HepG2 (cell line): ENCODE results near the gene UBP1. TPM values are rescaled to one million over a fixed set of nuclear protein-coding genes. Genes with fewer than 3 reads are reported as not detected.

ENCODE experiments used
- ARID5B ChIP-seq: IDR thresholded peaks from 2 replicates; pipeline ENCODE4 v1.4.0; 2020; ENCODE audit warnings: mild to moderate bottlenecking, missing genetic modification reagents
- CEBPB ChIP-seq: IDR thresholded peaks from 2 replicates; pipeline ENCODE4 v1.6.1; 2011; ENCODE audit warnings: low read depth, low read length, improper control_type of control experiment, borderline replicate concordance
- EZH2 ChIP-seq: conservative IDR thresholded peaks from 2 replicates; pipeline ENCODE4 v1.6.1; 2012; ENCODE audit warnings: mild to moderate bottlenecking, low read depth, low read length, moderate library complexity
- HIC2 ChIP-seq: sonication (generic); formaldehyde crosslinking; IDR thresholded peaks from 2 replicates; pipeline ENCODE4 v1.9.0; 2022; ENCODE audit warnings: low read depth, missing genetic modification reagents
- MYC ChIP-seq: sonication (generic); formaldehyde crosslinking; IDR thresholded peaks from 2 replicates; pipeline ENCODE4 v1.9.0; 2021; ENCODE audit warnings: missing genetic modification reagents, borderline replicate concordance
- NFE2L2 ChIP-seq: fragments of 150-350 bp; IDR thresholded peaks from 2 replicates; pipeline ENCODE4 v1.6.1; 2014; ENCODE audit warnings: low read length
- NR2F6 ChIP-seq, 2 experiments: IDR thresholded peaks; 2 replicates each; pipeline ENCODE4 v1.6.1; 2016; ENCODE audit warnings: antibody characterized with exemption in 1 of 2, mild to moderate bottlenecking in 1 of 2
- PAXIP1 ChIP-seq: sonication (generic); formaldehyde crosslinking; conservative IDR thresholded peaks from 2 replicates; pipeline ENCODE4 v1.4.0; 2020; ENCODE audit warnings: mild to moderate bottlenecking, missing genetic modification reagents, moderate library complexity
- RBM22 ChIP-seq: fragments of 200-400 bp; formaldehyde crosslinking; optimal IDR thresholded peaks from 2 replicates; pipeline ENCODE3; 2017; ENCODE audit warnings: mild to moderate bottlenecking, low read length, moderate library complexity
- SRY ChIP-seq: sonication (generic); formaldehyde crosslinking; IDR thresholded peaks from 2 replicates; pipeline ENCODE4 v1.8.0; 2022; ENCODE audit warnings: mild to moderate bottlenecking, missing genetic modification reagents
- ZNF609 ChIP-seq: sonication (generic); formaldehyde crosslinking; IDR thresholded peaks from 2 replicates; pipeline ENCODE4 v1.4.0; 2020; ENCODE audit warnings: mild to moderate bottlenecking, missing genetic modification reagents, borderline replicate concordance
- ZNF766 ChIP-seq: sonication (generic); formaldehyde crosslinking; IDR thresholded peaks from 2 replicates; pipeline ENCODE4 v1.5.0; 2020; ENCODE audit warnings: missing genetic modification reagents, borderline replicate concordance
- ZNF839 ChIP-seq: sonication (generic); formaldehyde crosslinking; IDR thresholded peaks from 2 replicates; pipeline ENCODE4 v1.4.0; 2020; ENCODE audit warnings: missing genetic modification reagents, mild to moderate bottlenecking, borderline replicate concordance
- polyA plus RNA-seq, 8 experiments: library from polyadenylated mRNA; depleted of rRNA in 3 of 8; stranded (reverse) in 7 of 8; unstranded in 1 of 8; fragments of >200 nt; fragmentation: Illumina TruSeq in 4 of 8; extraction: Trizol in 4 of 8; gene quantifications; 2 replicates each; pipeline versions ENCODE4 v1.2.1 to v1.2.3, GENCODE V29; 2011 to 2016; ENCODE audit warnings: low read depth in 4 of 8, missing spikeins in 1 of 8, mixed read lengths in 1 of 8; ENCODE audit not compliant: insufficient read depth in 1 of 8
- total RNA-seq, 5 experiments: library from RNA; depleted of rRNA; stranded (reverse); fragments of >200 nt; fragmentation: Illumina TruSeq; extraction: Trizol; gene quantifications; 2 replicates each; pipeline ENCODE4 v1.2.3, GENCODE V29; 2016; ENCODE audit warnings: low read depth in 1 of 5

Gene UBP1
- total and polyA plus RNA-seq, 2 of the 13 experiments (the other 11 are each of a cell fraction or from before 2014, with no cell fraction given), result 48.3 to 79.9 TPM

GRCh38 chr3:33440328-33441224 is at the start of gene UBP1 (continued):
- no peak for TF ChIP-seq ARID5B (CRISPR knock-in tag)
- TF ChIP-seq SRY, result peak; percentile 61; the same call in 1 of the 2 replicates
- 0 out of 2 replicates have a peak, but pooled peaks have one; percentile 58 for TF ChIP-seq ZNF766 (CRISPR knock-in tag)
- no peak for TF ChIP-seq NFE2L2
- peak; percentile 77 for TF ChIP-seq MYC (CRISPR knock-in tag)
- no peak for TF ChIP-seq NR2F6 (IDR thresholded peaks at IDR 0.05)
- TF ChIP-seq NR2F6 (CRISPR knock-in tag; IDR thresholded peaks at IDR 0.05), result 0 out of 2 replicates have a peak, but pooled peaks have one; percentile 19
- TF ChIP-seq EZH2, result no peak
- TF ChIP-seq CEBPB, result 0 out of 2 replicates have a peak, but pooled peaks have one; percentile 9
- TF ChIP-seq ZNF609 (CRISPR knock-in tag), result peak; percentile 44; the same call in 1 of the 2 replicates
- no peak for TF ChIP-seq HIC2 (CRISPR knock-in tag)
- no peak; the same call in 1 of the 2 replicates for TF ChIP-seq ZNF839 (CRISPR knock-in tag)
- TF ChIP-seq PAXIP1, result peak; percentile 56
- TF ChIP-seq RBM22, result no peak
